Panc1 (cell line): ENCODE measurements around the gene CHSY3. TPM values are rescaled to one million over a fixed set of nuclear protein-coding genes. Genes with fewer than 3 reads are reported as not detected.

Source experiments
- ATAC-seq: fragments of 200-7000 bp; cut with Tn5 transposase; 2 replicates; pipeline ENCODE4 v1.9.1; 2020; ENCODE audit warnings: mild to moderate bottlenecking, moderate library complexity
- BruUV-seq: library from RNA; stranded (reverse); fragments of 400-500 nt; replicated peaks from 2 replicates; lab custom pipeline; 2021; lab: Mats Ljungman, UMichigan
- CTCF ChIA-PET: fragments of 300-600 bp; sonication (Branson Sonifier 250); formaldehyde crosslinking; loops from one replicate; lab custom pipeline; 2022; ENCODE audit warnings: antibody characterized with exemption; lab: Charles Lee
- POLR2A ChIA-PET: fragments of 300-600 bp; sonication (Branson Sonifier 250); formaldehyde crosslinking; loops from one replicate; lab custom pipeline; 2022; ENCODE audit warnings: antibody characterized with exemption; lab: Charles Lee
- DNase-seq: peaks from one replicate; pipeline ENCODE4 v3.0.0-alpha.2; 2010; ENCODE audit warnings: low read depth, low spot score
- H3K27ac ChIP-seq: 2 replicates; pipeline ENCODE4 v1.5.1; 2011; ENCODE audit warnings: mild to moderate bottlenecking, low read length, inconsistent platforms
- H3K27me3 ChIP-seq: fragments of 200-500 bp; sonication (Bioruptor generic); 2 replicates; pipeline ENCODE4 v1.6.0; 2014; ENCODE audit warnings: low read length, inconsistent platforms; ENCODE audit not compliant: control insufficient read depth, insufficient read depth
- H3K36me3 ChIP-seq: fragments of 200-500 bp; sonication (Bioruptor generic); 2 replicates; pipeline ENCODE4 v1.5.1; 2014; ENCODE audit warnings: inconsistent platforms, mild to moderate bottlenecking, low read length, moderate library complexity; ENCODE audit not compliant: control insufficient read depth, insufficient read depth
- H3K4me1 ChIP-seq: 2 replicates; pipeline ENCODE4 v1.5.1; 2011; ENCODE audit warnings: inconsistent platforms, mild to moderate bottlenecking, low read length, moderate library complexity; ENCODE audit not compliant: control insufficient read depth, insufficient read depth
- H3K4me3 ChIP-seq, 2 experiments: 2 replicates each; pipeline ENCODE4 v1.5.1; 2011 to 2012; ENCODE audit warnings: low read depth in 2 of 2, low read length in 2 of 2, mild to moderate bottlenecking in 2 of 2, inconsistent platforms in 1 of 2, moderate library complexity in 1 of 2
- H3K9me3 ChIP-seq: fragments of 200-500 bp; sonication (Bioruptor generic); 2 replicates; pipeline ENCODE4 v1.5.1; 2014; ENCODE audit warnings: low read depth, mild to moderate bottlenecking, inconsistent platforms, low read length, moderate library complexity; ENCODE audit not compliant: control insufficient read depth, insufficient read depth
- CTCF ChIP-seq: fragments of 450-650 bp; IDR thresholded peaks from 2 replicates; pipeline ENCODE4 v1.5.1; 2017; ENCODE audit warnings: mild to moderate bottlenecking
- POLR2AphosphoS5 ChIP-seq: IDR thresholded peaks from 2 replicates; pipeline ENCODE4 v1.6.1; 2012; ENCODE audit warnings: mild to moderate bottlenecking, low read depth, low read length, moderate library complexity
- REST ChIP-seq, 2 experiments: IDR thresholded peaks; 2 replicates each; pipeline ENCODE4 v1.6.1; 2011 to 2012; ENCODE audit warnings: low read depth in 2 of 2, control low read depth in 1 of 2, low read length in 1 of 2, mild to moderate bottlenecking in 1 of 2, moderate library complexity in 1 of 2; ENCODE audit not compliant: insufficient read depth in 1 of 2
- SIN3A ChIP-seq: IDR thresholded peaks from 2 replicates; pipeline ENCODE4 v1.6.1; 2012; ENCODE audit warnings: low read depth, mild to moderate bottlenecking, low read length, moderate library complexity, borderline replicate concordance; ENCODE audit not compliant: insufficient read depth
- TCF7L2 ChIP-seq: IDR thresholded peaks from 2 replicates; pipeline ENCODE4 v1.6.1; 2011; ENCODE audit warnings: mild to moderate bottlenecking, low read depth, low read length, inconsistent platforms
- in situ Hi-C: cut with HindIII; loops from 2 replicates; pipeline ENCODE4 v1.10.0; 2016; ENCODE audit warnings: low sequenced_read_pairs, low pct_unique_long_range_greater_than_20kb
- intact Hi-C: fragments of 100-400 bp; cut with micrococcal nuclease; formaldehyde crosslinking; loops from one replicate; pipeline ENCODE4 v1.10.0; 2022; ENCODE audit not compliant: unreplicated experiment
- total RNA-seq: library from RNA; stranded (reverse); gene quantifications from one replicate; pipeline ENCODE4 v1.2.1, GENCODE V29; 2021; ENCODE audit not compliant: unreplicated experiment

Gene CHSY3
- total RNA-seq, 1 experiment from 2014 or later: not detected

- Histone ChIP-seq H3K36me3 (no peaks in the 10 kb centered on the region), H3K27ac (no peak overlapping the region), H3K27me3 (no peaks in the 10 kb centered on the region), H3K4me3 (no peak overlapping the region), H3K9me3 (no peaks in the 10 kb centered on the region), H3K4me1 (no peaks in the 10 kb centered on the region)
- TF ChIP-seq POLR2AphosphoS5: no peak
- in situ Hi-C loops (no loop called here), intact Hi-C loops (no loop called here)
- ATAC-seq (no peak), DNase-seq (no peak)
- no TSS peak for BruUV-seq
- POLR2A ChIA-PET: no interaction called here
- CTCF ChIA-PET: no interaction called here
These were observed 233.4 kb downstream of the CHSY3 start for GRCh38 chr5:130137681-130138080.

DNA sequence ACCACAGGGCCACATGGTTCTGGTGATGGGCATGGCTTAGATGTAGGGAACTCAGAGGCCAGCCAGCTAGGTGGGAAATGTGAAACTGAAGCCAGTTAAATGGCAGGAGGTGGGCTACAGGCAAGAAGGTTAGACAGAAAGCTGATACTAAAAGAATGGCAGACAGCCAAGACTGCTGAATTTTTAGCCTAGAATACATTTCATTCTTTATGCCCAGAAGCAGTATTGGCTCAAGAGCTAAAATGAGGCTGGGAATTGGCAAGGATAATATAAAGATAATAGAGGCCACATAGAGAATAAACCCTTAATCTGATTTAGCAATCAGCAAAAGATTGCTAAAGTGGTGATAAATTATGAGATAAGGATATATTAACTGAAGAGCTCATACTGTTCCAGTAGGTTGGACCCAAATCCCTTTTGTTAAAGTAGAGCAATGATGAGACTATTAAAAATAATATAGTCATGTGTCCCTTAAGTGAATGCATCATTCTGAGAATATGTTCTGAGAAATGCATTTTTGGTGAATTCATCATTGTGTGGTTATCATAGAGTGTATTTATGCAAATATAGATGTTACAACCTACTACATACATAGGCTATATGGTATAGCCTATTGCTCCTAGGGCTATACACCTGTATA is 234.3 kb downstream of the CHSY3 start:
- no peaks in the 10 kb centered on the region for H3K36me3 ChIP-seq
- DNase-seq (no peak), ATAC-seq (no peak)
- no peaks in the 10 kb centered on the region for H3K4me1 ChIP-seq
- TF ChIP-seq POLR2AphosphoS5 (no peak), SIN3A (no peak), REST (IDR thresholded peaks at IDR 0.05; ENCODE audit: insufficient read depth in 1 of 2, low read depth in 2 of 2, low read length in 1 of 2) (no peak), CTCF (no peak), TCF7L2 (no peak)
- no peak overlapping the region for H3K27ac ChIP-seq
- H3K9me3 ChIP-seq: no peaks in the 10 kb centered on the region
- no TSS peak for BruUV-seq
- ChIA-PET CTCF (no interaction called here), POLR2A (no interaction called here)
- in situ Hi-C loops (no loop called here), intact Hi-C loops (no loop called here)
- no peak overlapping the region for H3K4me3 ChIP-seq
- H3K27me3 ChIP-seq: no peaks in the 10 kb centered on the region

DNA sequence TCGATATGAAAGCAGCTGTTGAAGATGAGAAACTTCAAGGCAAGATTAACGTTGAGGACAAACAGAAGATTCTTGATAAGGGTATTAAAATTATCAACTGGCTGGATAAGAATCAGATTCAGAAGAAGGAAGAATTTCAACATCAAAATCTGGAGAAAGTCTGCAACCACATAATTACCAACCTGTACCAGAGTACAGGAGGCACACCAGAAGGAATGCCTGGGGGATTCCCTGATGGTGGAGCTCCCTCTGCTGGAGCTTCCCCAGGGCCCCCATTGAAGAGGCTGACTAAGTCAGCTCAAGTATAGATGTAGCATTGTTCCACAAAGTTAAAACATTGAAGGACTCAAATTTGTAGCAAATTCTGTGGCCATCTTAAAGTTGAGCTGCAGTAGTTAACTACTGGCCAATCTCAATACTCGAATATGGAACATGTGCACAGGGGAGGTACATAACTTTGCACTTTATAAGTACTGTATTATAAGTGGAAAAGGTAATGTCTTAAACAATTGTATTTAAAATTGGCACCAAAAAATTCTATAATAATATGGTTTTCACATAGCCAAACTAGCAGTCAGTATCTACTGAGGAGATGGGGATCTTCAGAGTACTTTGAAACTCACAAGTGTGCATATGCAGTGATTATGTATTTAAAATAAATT is 237.5 kb downstream of the CHSY3 start:
- Histone ChIP-seq H3K27me3 (no peaks in the 10 kb centered on the region), H3K27ac (no peak overlapping the region), H3K4me1 (no peaks in the 10 kb centered on the region), H3K9me3 (no peaks in the 10 kb centered on the region), H3K36me3 (no peaks in the 10 kb centered on the region), H3K4me3 (no peak overlapping the region)
- TF ChIP-seq SIN3A: no peak
- peak; percentile 52 for TF ChIP-seq CTCF
- TF ChIP-seq TCF7L2: no peak
- TF ChIP-seq REST (IDR thresholded peaks at IDR 0.05; ENCODE audit: insufficient read depth in 1 of 2, low read depth in 2 of 2, low read length in 1 of 2): no peak
- TF ChIP-seq POLR2AphosphoS5: no peak
- ChIA-PET POLR2A (no interaction called here), CTCF (interaction anchor here (1.0 kb wide), 1 partner anchor 370 kb away, joined by 3 read pairs; no protein-coding TSS in a partner anchor)
- intact Hi-C loops (no loop called here), in situ Hi-C loops (no loop called here)
- no peak for DNase-seq
- no peak; the same call in 1 of the 2 replicates for ATAC-seq
- BruUV-seq: no TSS peak
